ENCODE measurements around the gene CAD. TPM values are rescaled to one million over a fixed set of nuclear protein-coding genes. Genes with fewer than 3 reads are reported as not detected.

CAD gene
- total and polyA plus RNA-seq, 2 donors (not counting 3 experiments of a cell fraction or from before 2014, with no cell fraction given): 60.3 to 91.4 TPM

DNA sequence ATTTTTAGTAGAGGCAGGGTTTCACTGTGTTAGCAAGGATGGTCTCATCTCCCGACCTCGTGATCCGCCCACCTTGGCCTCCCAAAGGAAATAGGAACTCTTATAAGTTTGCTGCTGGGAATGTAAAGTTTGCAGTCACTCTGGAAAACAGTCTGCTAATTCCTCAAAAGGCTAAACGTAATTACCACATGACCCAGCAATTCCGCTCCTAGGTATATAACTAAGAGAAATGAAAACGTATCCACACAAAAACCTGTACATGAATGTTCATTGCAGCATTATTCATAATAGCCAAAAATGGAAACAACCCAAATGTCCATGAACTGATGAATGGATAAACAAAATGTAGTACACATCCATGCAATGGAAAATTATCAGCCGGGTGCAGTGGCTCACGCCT is 27.2 kb upstream of the CAD start:
- Histone ChIP-seq H3K4me3 (replicated peaks in 1 of 3; ENCODE audit: insufficient read depth in 1 of 3, low read depth in 1 of 3, low read length in 3 of 3) (no peak overlapping the region), H4K20me1 (replicated peaks; ENCODE audit: control insufficient read depth, extremely low read depth, insufficient read depth, low read length) (no peaks in the 10 kb centered on the region), H3K79me2 (ENCODE audit: control insufficient read depth, insufficient read depth, low read length) (no peaks in the 10 kb centered on the region), H2AFZ (ENCODE audit: low read depth, low read length) (no peak overlapping the region), H3K9me1 (replicated peaks; ENCODE audit: control insufficient read depth, extremely low read depth, insufficient read depth, low read length) (no peaks in the 10 kb centered on the region), H3K9ac (replicated peaks; ENCODE audit: extremely low read depth, insufficient read depth, low read length) (no peak overlapping the region), H3K4me1 (ENCODE audit: control insufficient read depth, extremely low read depth, insufficient read depth, low read length) (no peaks in the 10 kb centered on the region), H3K9me3 (replicated peaks; ENCODE audit: control insufficient read depth, insufficient read depth, low read length) (no peaks in the 10 kb centered on the region), H3K36me3 (ENCODE audit: control insufficient read depth in 2 of 2, extremely low read depth in 1 of 2, insufficient read depth in 2 of 2, low read length in 2 of 2) (no peaks in the 10 kb centered on the region), H3K27me3 (ENCODE audit: control insufficient read depth in 2 of 2, insufficient read depth in 2 of 2, low read length in 2 of 2) (peaks cover 8 to 11% of the 10 kb centered on the region in 2 experiments), H3K27ac (ENCODE audit: insufficient read depth, low read depth, low read length) (no peak overlapping the region), H3K4me2 (ENCODE audit: insufficient read depth, low read length) (no peak overlapping the region)
- ChIA-PET POLR2A (no interaction called here), CTCF (interaction anchor here (0.6 to 3.2 kb wide), 3 partner anchors 19 to 134 kb away, joined by 3 to 38 read pairs (median 4); no protein-coding TSS in a partner anchor)
- FAIRE-seq (no peak), DNase-seq (ENCODE audit: low read depth, low spot score) (no peak)
- no TSS peak for BruUV-seq (replicated peaks)
- intact Hi-C loops (cut with micrococcal nuclease) (no loop called here), dilution Hi-C loops (cut with MboI; ENCODE audit: extremely low pct_ligation_motif_present, low sequenced_read_pairs) (no loop called here)
- TF ChIP-seq POLR2A (IDR thresholded peaks at IDR 0.05; ENCODE audit: low read depth, low read length) (no peak), MYC (IDR thresholded peaks at IDR 0.05; ENCODE audit: low read depth, low read length) (no peak), EZH2 (IDR thresholded peaks at IDR 0.05; ENCODE audit: borderline replicate concordance, low read depth, low read length, severe bottlenecking) (no peak), POLR2AphosphoS5 (IDR thresholded peaks at IDR 0.05; ENCODE audit: insufficient read depth, low read depth, low read length) (no peak), FOS (IDR thresholded peaks at IDR 0.05; ENCODE audit: borderline replicate concordance, insufficient read depth, low read length) (no peak), GATA2 (IDR thresholded peaks at IDR 0.05; ENCODE audit: insufficient read depth, insufficient read length, low read depth, low read length) (no peak), JUN (IDR thresholded peaks at IDR 0.05; ENCODE audit: borderline replicate concordance, insufficient read depth, insufficient read length, low read depth) (no peak)
- TF ChIP-seq, protein P1, sequence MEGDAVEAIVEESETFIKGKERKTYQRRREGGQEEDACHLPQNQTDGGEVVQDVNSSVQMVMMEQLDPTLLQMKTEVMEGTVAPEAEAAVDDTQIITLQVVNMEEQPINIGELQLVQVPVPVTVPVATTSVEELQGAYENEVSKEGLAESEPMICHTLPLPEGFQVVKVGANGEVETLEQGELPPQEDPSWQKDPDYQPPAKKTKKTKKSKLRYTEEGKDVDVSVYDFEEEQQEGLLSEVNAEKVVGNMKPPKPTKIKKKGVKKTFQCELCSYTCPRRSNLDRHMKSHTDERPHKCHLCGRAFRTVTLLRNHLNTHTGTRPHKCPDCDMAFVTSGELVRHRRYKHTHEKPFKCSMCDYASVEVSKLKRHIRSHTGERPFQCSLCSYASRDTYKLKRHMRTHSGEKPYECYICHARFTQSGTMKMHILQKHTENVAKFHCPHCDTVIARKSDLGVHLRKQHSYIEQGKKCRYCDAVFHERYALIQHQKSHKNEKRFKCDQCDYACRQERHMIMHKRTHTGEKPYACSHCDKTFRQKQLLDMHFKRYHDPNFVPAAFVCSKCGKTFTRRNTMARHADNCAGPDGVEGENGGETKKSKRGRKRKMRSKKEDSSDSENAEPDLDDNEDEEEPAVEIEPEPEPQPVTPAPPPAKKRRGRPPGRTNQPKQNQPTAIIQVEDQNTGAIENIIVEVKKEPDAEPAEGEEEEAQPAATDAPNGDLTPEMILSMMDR (IDR thresholded peaks at IDR 0.05; ENCODE audit: extremely low read depth in 1 of 2, insufficient read depth in 1 of 2, low read depth in 1 of 2, low read length in 2 of 2): no peak
- TF ChIP-seq, protein P2, sequence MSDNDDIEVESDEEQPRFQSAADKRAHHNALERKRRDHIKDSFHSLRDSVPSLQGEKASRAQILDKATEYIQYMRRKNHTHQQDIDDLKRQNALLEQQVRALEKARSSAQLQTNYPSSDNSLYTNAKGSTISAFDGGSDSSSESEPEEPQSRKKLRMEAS (IDR thresholded peaks at IDR 0.05; ENCODE audit: insufficient read depth, insufficient read length): no peak
